ENCODE results near the gene ANKRD9. TPM values are rescaled to one million over a fixed set of nuclear protein-coding genes. Genes with fewer than 3 reads are reported as not detected.

Gene ANKRD9
- total and polyA plus RNA-seq, 9 of the 15 experiments (the other 6 are each of a cell fraction or from before 2014, with no cell fraction given), result 0.04 to 32.9 (median 5.3) TPM

- TF ChIP-seq TOE1 (IDR thresholded peaks at IDR 0.05; ENCODE audit: borderline replicate concordance), result peak; percentile 41; the same call in 1 of the 2 replicates
- TF ChIP-seq TOE1 (CRISPR knock-in tag; IDR thresholded peaks at IDR 0.05; ENCODE audit: borderline replicate concordance, low read depth), result no peak
- TF ChIP-seq ZBTB9 (CRISPR knock-in tag; IDR thresholded peaks at IDR 0.05), result 0 out of 2 replicates have a peak, but pooled peaks have one; percentile 32
- no peak for TF ChIP-seq ETV1 (tag; conservative IDR thresholded peaks at IDR 0.05; ENCODE audit: low read depth)
- no peak for TF ChIP-seq HMGXB4 (CRISPR knock-in tag; IDR thresholded peaks at IDR 0.05)
- TF ChIP-seq NUFIP1 (IDR thresholded peaks at IDR 0.05; ENCODE audit: partially characterized antibody), result no peak
- peak in 1 of 2 experiments; percentile 28; a peak in 1 of 4 replicates for TF ChIP-seq NONO (IDR thresholded peaks at IDR 0.05; ENCODE audit: low read depth in 2 of 2, low read length in 1 of 2)
Observed at GRCh38 chr14:102508774-102509745, 516 bp downstream of the ANKRD9 start (continued).
